ACC112 (cell line): ENCODE data around the gene NUDCD3.

Source experiments
- H2AFZ ChIP-seq: fragments of 200-600 bp; sonication (generic); one replicate; pipeline ENCODE4 v1.6.0; 2017; ENCODE audit warnings: antibody characterized with exemption, low read length; ENCODE audit not compliant: unreplicated experiment
- H3K27ac ChIP-seq: fragments of 200-600 bp; sonication (generic); 2 replicates; pipeline ENCODE4 v1.5.1; 2014; ENCODE audit warnings: low read depth, mild to moderate bottlenecking, antibody characterized with exemption, low read length, moderate library complexity
- H3K27me3 ChIP-seq: fragments of 200-600 bp; sonication (generic); 2 replicates; pipeline ENCODE4 v1.6.1; 2014; ENCODE audit warnings: mild to moderate bottlenecking, antibody characterized with exemption, low read length, moderate library complexity, mixed read lengths; ENCODE audit not compliant: insufficient read depth
- H3K36me3 ChIP-seq: fragments of 200-600 bp; sonication (generic); 2 replicates; pipeline ENCODE4 v1.6.1; 2016; ENCODE audit warnings: mild to moderate bottlenecking, antibody characterized with exemption, low read length, moderate library complexity, mixed read lengths; ENCODE audit not compliant: insufficient read depth
- H3K4me1 ChIP-seq: fragments of 200-600 bp; sonication (generic); one replicate; pipeline ENCODE4 v1.6.1; 2016; ENCODE audit warnings: low read length, mixed read lengths; ENCODE audit not compliant: insufficient read depth, unreplicated experiment, control insufficient read depth
- H3K4me3 ChIP-seq: fragments of 200-600 bp; sonication (generic); 2 replicates; pipeline ENCODE4 v1.5.1; 2014; ENCODE audit warnings: mild to moderate bottlenecking, low read depth, low read length
- H3K79me2 ChIP-seq: fragments of 200-600 bp; sonication (generic); one replicate; pipeline ENCODE4 v1.6.0; 2016; ENCODE audit warnings: low read length; ENCODE audit not compliant: control insufficient read depth, unreplicated experiment, insufficient read depth

NUDCD3 gene

DNA sequence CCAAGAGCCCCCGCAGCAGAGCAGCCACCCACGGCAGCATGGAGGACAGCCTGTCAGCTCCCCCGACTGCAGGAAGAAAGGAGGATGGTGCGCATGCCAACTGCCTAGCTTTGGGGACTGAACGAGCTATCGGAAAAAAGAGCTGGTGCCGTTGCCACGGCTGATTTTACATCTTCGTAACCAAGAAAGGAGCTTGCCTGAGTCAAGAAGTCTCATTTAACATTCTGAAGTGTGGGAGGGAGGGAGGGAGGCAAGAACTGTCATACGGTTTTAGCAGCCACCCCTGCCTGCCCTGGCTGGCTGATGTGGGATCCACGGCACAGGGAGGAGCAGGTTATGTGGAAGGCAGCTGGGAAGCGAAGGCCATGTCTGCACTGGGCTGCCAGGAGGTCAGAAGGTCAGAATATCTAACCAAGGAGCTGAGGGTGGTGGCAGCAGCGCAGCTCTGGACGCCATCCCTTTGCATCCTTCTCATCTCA is 90.4 kb downstream of the NUDCD3 start:
- Histone ChIP-seq H3K4me1 (peaks cover 4% of the 10 kb centered on the region), H3K36me3 (peaks cover 3% of the 10 kb centered on the region; the same call in 1 of the 2 replicates), H3K4me3 (no peak overlapping the region), H2AFZ (no peak overlapping the region), H3K79me2 (no peaks in the 10 kb centered on the region), H3K27me3 (no peaks in the 10 kb centered on the region), H3K27ac (no peak overlapping the region)

DNA sequence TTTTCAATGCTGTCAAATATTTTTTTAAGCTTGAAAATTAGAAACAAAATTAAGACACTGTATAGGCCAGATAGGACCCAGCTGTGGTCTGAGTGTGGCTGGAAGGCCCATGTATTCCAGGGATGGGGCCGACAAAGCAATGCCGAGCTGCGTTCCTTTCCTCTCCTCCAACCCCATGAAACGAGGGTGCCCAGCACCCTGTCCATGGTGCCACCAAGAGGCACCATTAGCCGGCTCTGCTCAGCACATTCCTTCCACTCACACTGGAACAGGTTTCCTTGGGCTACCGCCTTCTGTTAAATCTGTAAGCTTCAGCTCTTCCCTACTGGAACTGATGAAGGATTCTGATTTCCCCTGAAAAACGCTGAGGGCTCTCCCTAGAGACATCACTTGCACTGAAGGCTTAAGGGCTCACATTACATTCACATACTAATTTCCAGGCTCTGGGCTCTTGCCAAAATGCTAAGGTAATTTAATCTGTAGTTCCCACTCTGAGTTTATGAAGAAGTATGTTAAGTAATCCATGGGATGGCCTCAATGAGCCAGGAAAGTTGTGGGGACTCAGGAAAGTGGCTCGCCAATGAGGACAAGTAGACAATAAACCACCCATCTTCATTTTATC is 91.4 kb downstream of the NUDCD3 start:
- no peaks in the 10 kb centered on the region for H3K27me3 ChIP-seq
- no peak overlapping the region for H2AFZ ChIP-seq
- H3K79me2 ChIP-seq = no peaks in the 10 kb centered on the region
- no peak overlapping the region for H3K27ac ChIP-seq
- peaks cover 4% of the 10 kb centered on the region for H3K4me1 ChIP-seq
- H3K4me3 ChIP-seq = no peak overlapping the region
- peaks cover under 1% of the 10 kb centered on the region; the same call in 1 of the 2 replicates for H3K36me3 ChIP-seq

DNA sequence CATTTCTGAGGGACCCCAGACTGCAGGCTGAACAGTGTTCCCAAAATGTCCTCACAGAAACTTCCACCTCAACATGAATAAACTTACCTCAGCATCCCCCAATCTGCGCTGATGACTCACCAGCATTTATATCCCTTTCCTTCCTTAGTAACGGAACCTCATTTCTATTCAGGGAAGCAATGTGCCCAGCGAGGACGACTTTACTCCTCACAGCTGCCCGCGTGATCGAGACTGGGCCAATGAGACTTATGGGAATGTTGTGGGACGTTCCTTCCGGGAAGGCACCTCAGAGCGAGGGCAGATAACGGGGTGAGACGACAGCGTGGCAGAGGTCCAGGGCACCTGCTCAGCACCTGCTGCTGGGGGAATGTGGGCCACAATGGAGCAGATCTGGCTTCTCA is 91.9 kb downstream of the NUDCD3 start:
- H3K27me3 ChIP-seq = no peaks in the 10 kb centered on the region
- no peak overlapping the region for H2AFZ ChIP-seq
- no peak overlapping the region for H3K27ac ChIP-seq
- H3K36me3 ChIP-seq = no peaks in the 10 kb centered on the region; the same call in 1 of the 2 replicates
- H3K79me2 ChIP-seq = no peaks in the 10 kb centered on the region
- peaks cover 4% of the 10 kb centered on the region for H3K4me1 ChIP-seq
- H3K4me3 ChIP-seq = no peak overlapping the region

DNA sequence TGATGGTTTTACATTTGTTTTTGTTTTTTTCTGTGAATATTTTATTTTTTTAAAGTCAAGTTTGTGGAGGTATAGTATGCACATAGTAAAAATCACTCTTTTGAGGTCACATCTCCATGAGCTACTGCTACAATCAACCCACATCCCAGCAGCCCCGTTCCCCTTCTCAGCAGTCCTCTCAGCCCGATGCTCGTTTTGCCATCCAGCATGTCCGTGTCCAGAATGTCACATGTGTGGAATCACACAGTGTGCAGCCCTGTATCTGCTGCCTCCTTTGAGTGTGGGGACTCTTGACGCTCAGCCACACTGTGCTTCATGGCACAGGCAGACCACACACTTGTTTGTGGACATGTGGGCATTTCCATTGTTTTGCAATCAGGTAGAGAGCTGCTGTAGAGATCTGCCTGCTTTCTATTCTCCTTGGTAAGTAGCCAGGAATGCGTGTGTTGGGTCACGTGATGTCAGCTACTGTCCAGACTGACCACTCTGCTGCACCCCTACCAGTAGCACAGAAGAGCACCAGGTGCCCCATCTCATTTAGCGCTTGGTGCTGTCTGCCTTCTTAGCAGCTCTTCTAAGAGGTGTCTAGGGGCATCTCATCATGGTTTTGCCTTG is 93.4 kb downstream of the NUDCD3 start:
- Histone ChIP-seq H3K27me3 (no peaks in the 10 kb centered on the region), H3K36me3 (no peaks in the 10 kb centered on the region; the same call in 1 of the 2 replicates), H2AFZ (no peak overlapping the region), H3K27ac (no peak overlapping the region), H3K79me2 (no peaks in the 10 kb centered on the region), H3K4me3 (no peak overlapping the region), H3K4me1 (peaks cover 4% of the 10 kb centered on the region)

DNA sequence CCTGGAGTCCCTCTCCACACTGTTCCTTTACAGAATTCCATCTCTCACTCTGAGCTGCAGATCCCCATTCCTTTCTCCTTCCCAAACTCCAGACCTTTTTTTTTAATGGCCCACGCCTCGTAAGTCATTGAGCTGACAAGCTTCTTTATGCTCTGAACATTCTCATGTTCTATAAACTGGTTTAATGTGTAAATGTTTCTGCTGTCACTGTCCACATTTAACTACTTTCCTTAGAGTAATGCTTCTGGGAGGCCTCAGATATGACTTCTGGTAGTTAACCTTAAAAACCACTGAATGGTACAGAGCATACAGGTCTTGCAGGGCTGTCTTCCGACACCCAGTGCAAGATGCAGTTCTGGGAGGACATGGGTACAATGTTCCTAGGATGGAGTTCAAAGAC is 94.0 kb downstream of the NUDCD3 start:
- H3K36me3 ChIP-seq = no peaks in the 10 kb centered on the region; the same call in 1 of the 2 replicates
- H3K27me3 ChIP-seq = no peaks in the 10 kb centered on the region
- no peak overlapping the region for H3K4me3 ChIP-seq
- H2AFZ ChIP-seq = no peak overlapping the region
- H3K27ac ChIP-seq = no peak overlapping the region
- H3K79me2 ChIP-seq = no peaks in the 10 kb centered on the region
- H3K4me1 ChIP-seq = peaks cover 4% of the 10 kb centered on the region

DNA sequence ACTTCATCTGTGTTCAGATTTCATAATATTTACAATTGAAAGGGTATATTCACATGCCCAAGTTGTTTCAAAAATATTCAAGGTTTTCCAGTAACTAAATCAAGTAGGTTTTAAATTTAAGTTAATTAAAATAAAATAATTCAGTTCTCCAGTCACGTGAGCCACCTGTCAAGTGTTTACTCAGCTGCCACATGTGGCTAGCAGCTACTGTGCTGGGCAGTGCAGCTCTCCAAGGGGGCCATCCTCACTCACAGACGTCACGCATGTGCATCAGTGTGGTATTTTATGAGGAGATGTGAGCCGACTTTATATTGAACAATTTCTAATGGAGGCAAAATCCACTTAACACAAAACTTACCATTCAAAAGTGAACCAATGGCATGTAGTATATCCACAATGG is 95.4 kb downstream of the NUDCD3 start:
- H3K79me2 ChIP-seq = no peaks in the 10 kb centered on the region
- no peak overlapping the region for H3K4me3 ChIP-seq
- H3K36me3 ChIP-seq = no peaks in the 10 kb centered on the region; the same call in 1 of the 2 replicates
- peaks cover 4% of the 10 kb centered on the region for H3K4me1 ChIP-seq
- H2AFZ ChIP-seq = no peak overlapping the region
- H3K27me3 ChIP-seq = no peaks in the 10 kb centered on the region
- H3K27ac ChIP-seq = no peak overlapping the region

DNA sequence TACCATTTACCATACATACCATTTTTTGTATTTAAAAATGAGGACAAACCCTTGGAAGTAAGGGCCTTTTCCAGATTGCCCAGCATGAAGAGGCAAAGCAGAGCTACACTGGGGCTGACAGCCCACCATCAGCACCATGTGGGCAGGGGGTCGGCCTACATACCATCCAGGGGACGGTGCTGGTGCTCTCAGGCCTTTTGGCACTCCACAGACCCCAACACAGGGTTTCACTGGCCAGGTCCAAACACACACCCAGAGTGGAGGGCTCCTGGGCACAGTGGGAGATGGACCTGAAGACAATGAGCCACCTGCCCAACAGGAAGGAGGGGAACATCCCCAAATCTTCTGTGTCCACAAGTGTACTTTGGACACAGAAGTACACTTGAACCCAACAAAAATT is 95.8 kb downstream of the NUDCD3 start:
- Histone ChIP-seq H2AFZ (no peak overlapping the region), H3K27ac (no peak overlapping the region), H3K4me3 (no peak overlapping the region), H3K4me1 (peaks cover 4% of the 10 kb centered on the region), H3K36me3 (no peaks in the 10 kb centered on the region; the same call in 1 of the 2 replicates), H3K79me2 (no peaks in the 10 kb centered on the region), H3K27me3 (no peaks in the 10 kb centered on the region)

DNA sequence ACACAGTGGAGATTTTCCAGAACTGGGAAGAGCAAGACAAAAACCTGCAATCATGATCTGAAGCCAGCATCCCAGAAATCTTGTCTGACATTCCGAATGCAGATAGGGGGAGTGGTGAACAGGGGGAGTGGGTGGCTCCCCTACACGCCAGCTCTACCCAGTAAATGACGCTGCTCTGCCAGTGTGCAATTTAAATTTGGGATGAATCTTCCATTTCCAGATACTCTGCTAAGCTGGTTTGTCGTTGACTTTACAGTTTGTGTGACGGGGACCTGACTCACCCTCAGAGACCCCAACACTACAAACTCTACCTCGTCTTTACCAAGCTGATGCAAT is 96.4 kb downstream of the NUDCD3 start:
- H3K79me2 ChIP-seq = no peaks in the 10 kb centered on the region
- H2AFZ ChIP-seq = no peak overlapping the region
- no peak overlapping the region for H3K27ac ChIP-seq
- H3K4me3 ChIP-seq = no peak overlapping the region
- no peaks in the 10 kb centered on the region for H3K27me3 ChIP-seq
- no peaks in the 10 kb centered on the region; the same call in 1 of the 2 replicates for H3K36me3 ChIP-seq
- peaks cover under 1% of the 10 kb centered on the region for H3K4me1 ChIP-seq

DNA sequence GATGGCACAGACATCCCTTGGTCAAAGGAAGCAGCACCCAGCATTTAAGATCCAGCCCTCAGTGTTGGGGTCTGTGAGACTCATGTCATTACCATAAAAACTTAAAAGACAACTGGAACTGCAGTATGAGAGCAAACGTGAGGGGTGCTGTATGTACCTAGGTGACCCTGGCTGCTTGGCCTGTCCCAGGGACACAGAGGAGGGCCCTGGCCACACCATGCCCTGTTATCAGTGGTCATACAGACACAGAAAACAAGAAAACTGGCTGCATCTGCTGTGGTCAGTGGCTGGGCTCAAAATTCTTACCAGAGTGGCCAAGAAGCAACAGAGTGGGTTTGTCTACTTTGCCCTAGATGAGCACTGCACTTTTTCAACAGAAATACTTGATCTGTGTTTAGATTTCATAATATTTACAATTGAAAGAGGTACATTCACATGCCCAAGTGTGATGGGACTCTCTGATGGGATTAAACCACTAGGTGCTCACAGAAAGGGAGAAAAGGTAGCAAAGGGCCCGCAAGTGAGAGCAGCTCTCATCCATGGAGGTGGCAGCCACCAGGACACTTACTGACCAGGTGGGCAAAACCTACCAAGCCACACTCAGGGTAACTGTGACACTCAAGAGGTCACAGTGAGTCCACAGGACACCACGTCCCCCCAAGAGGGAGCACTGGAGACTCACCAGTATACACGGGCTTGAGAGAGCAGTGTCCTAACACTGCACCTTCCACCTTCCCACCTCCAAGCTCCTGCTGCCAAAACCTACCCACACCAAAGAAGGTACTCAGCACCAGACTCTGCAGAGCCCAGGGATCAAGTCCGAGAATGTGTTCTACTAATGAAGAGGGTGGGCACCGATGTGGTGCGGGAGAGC is 97.0 kb downstream of the NUDCD3 start:
- Histone ChIP-seq H3K4me3 (no peak overlapping the region), H3K79me2 (no peaks in the 10 kb centered on the region), H3K27me3 (no peaks in the 10 kb centered on the region), H3K4me1 (no peaks in the 10 kb centered on the region), H3K36me3 (no peaks in the 10 kb centered on the region; the same call in 1 of the 2 replicates), H2AFZ (no peak overlapping the region), H3K27ac (no peak overlapping the region)

DNA sequence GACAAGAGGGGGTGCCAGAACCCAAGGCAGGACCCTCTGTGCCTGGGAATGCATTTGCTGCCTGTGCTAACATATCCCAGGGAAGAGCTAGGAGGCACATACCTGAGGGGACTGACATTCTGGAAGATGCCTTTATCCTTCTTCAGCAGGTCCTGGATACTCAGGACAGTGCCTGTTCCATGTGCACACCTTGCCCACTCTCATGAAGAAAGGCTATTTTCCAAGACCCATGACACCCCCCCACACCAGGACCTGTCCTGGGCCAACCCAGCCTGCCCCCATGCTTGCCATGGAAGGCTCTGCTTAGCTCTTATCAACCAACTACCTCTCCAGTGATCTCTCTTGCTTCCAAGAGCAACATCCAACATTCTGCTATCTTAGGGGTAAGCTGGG is 97.8 kb downstream of the NUDCD3 start:
- no peaks in the 10 kb centered on the region for H3K27me3 ChIP-seq
- H3K4me3 ChIP-seq = no peak overlapping the region
- H3K36me3 ChIP-seq = no peaks in the 10 kb centered on the region

More for the DNA sequence above, 97.8 kb downstream of the NUDCD3 start:
- Histone ChIP-seq H3K79me2 (no peaks in the 10 kb centered on the region), H3K4me1 (no peaks in the 10 kb centered on the region), H2AFZ (no peak overlapping the region), H3K27ac (no peak overlapping the region)
